Thyroid gland (tissue), 4 donors: Measurements from ENCODE around the gene UBD.

Experiments
- CTCF ChIP-seq, 6 experiments: fragments of 200-600 bp in 3 of 6; fragments of 450-650 bp in 3 of 6; sonication (generic) in 3 of 6; IDR thresholded peaks; one replicate each; pipeline ENCODE4 v1.5.1; 2016 to 2019; ENCODE audit warnings: antibody characterized with exemption in 6 of 6, mild to moderate bottlenecking in 2 of 6, inconsistent platforms in 1 of 6, moderate library complexity in 1 of 6
- POLR2A ChIP-seq, 2 donors: fragments of 450-650 bp; IDR thresholded peaks; one replicate each; pipeline ENCODE4 v1.6.1; 2017; ENCODE audit warnings: antibody characterized with exemption in 2 of 2, mild to moderate bottlenecking in 2 of 2, moderate library complexity in 1 of 2

- TF ChIP-seq CTCF (IDR thresholded peaks at IDR 0.05) (no peak), POLR2A (IDR thresholded peaks at IDR 0.05) (no peak)
Measured at GRCh38 chr6:29510746-29511300, 48.7 kb downstream of the UBD start.
